A549 (cell line): ENCODE results near the gene SAP130. TPM values are rescaled to one million over a fixed set of nuclear protein-coding genes. Genes with fewer than 3 reads are reported as not detected.

ENCODE experiments used
- ATAC-seq, 2 experiments: fragments of 200-7000 bp in 1 of 2; fragments of >200 bp in 1 of 2; cut with Nextera tagmentation in 1 of 2; cut with Tn5 transposase in 1 of 2; 3 replicates each; pipeline versions ENCODE4 v1.8.0 to v1.9.1; 2018 to 2020; ENCODE audit warnings: mild to moderate bottlenecking in 1 of 2, moderate library complexity in 1 of 2
- CTCF ChIA-PET: fragments of 300-600 bp; sonication (Branson Sonifier 250); formaldehyde crosslinking; extraction: SDS; loops from one replicate; lab custom pipeline; 2021; ENCODE audit warnings: antibody characterized with exemption, inconsistent platforms; lab: Yijun Ruan, JAX
- POLR2A ChIA-PET: fragments of 350-600 bp; formaldehyde crosslinking; extraction: SDS; loops from one replicate; lab custom pipeline; 2021; ENCODE audit warnings: antibody characterized with exemption, inconsistent platforms; lab: Yijun Ruan, JAX
- DNase-seq, 2 experiments: peaks; one replicate each; pipeline versions ENCODE4 v3.0.0 to v3.0.0-alpha.2; 2011 to 2016; ENCODE audit warnings: low read depth in 1 of 2, low spot score in 1 of 2
- FAIRE-seq: peaks from 2 replicates; lab custom pipeline; 2011; peaks lifted over from hg19 to GRCh38; lab: Jason Lieb, UNC
- H3K27ac ChIP-seq, 2 experiments: fragments of >200 bp; sonication (Bioruptor Twin); formaldehyde crosslinking; 3 replicates each; pipeline ENCODE4 v1.5.1; 2016 to 2017
- H3K4me1 ChIP-seq: fragments of >200 bp; sonication (Bioruptor Twin); formaldehyde crosslinking; 3 replicates; pipeline ENCODE4 v1.6.1; 2016
- H3K4me2 ChIP-seq: fragments of >200 bp; sonication (Bioruptor Twin); formaldehyde crosslinking; 3 replicates; pipeline ENCODE4 v1.6.1; 2016
- H3K4me3 ChIP-seq: fragments of >200 bp; sonication (Bioruptor Twin); formaldehyde crosslinking; 3 replicates; pipeline ENCODE4 v1.5.1; 2016
- H3K9me3 ChIP-seq: fragments of >200 bp; sonication (Bioruptor Twin); formaldehyde crosslinking; 3 replicates; pipeline ENCODE4 v1.6.1; 2016
- ATOH8 ChIP-seq: fragments of 250-450 bp; sonication (Bioruptor Pico); IDR thresholded peaks from 2 replicates; pipeline ENCODE4 v1.5.0; 2020; ENCODE audit warnings: low read depth, mild to moderate bottlenecking, moderate library complexity
- BCL3 ChIP-seq: fragments of >200 bp; sonication (Bioruptor Twin); formaldehyde crosslinking; IDR thresholded peaks from 3 replicates; pipeline ENCODE4 v1.6.1; 2016
- CEBPB ChIP-seq, 2 experiments: fragments of >200 bp in 1 of 2; sonication (Bioruptor Twin) in 1 of 2; formaldehyde crosslinking in 1 of 2; IDR thresholded peaks; 2 replicates each; pipeline ENCODE4 v1.6.1; 2012 to 2016
- CHD4 ChIP-seq: fragments of 200-600 bp; sonication (generic); IDR thresholded peaks from 2 replicates; pipeline ENCODE4 v1.6.1; 2016; ENCODE audit warnings: antibody characterized with exemption, mild to moderate bottlenecking, borderline replicate concordance
- E2F6 ChIP-seq: IDR thresholded peaks from 2 replicates; pipeline ENCODE4 v1.6.1; 2012; ENCODE audit warnings: low read depth, borderline replicate concordance
- FOXS1 ChIP-seq: fragments of 250-450 bp; sonication (Bioruptor Pico); IDR thresholded peaks from 2 replicates; pipeline ENCODE4 v1.5.0; 2020; ENCODE audit warnings: mild to moderate bottlenecking, moderate library complexity
- GATA3 ChIP-seq: IDR thresholded peaks from 2 replicates; pipeline ENCODE4 v1.6.1; 2012; ENCODE audit warnings: borderline replicate concordance
- HDAC2 ChIP-seq: fragments of 200-600 bp; sonication (generic); IDR thresholded peaks from 2 replicates; pipeline ENCODE4 v1.6.1; 2016
- HES2 ChIP-seq: fragments of >200 bp; sonication (Bioruptor Twin); formaldehyde crosslinking; IDR thresholded peaks from 2 replicates; pipeline ENCODE4 v1.6.1; 2016
- HEYL ChIP-seq: fragments of 250-450 bp; sonication (Bioruptor Pico); IDR thresholded peaks from 2 replicates; pipeline ENCODE4 v1.8.0; 2021; ENCODE audit warnings: mild to moderate bottlenecking, moderate library complexity
- HOXB13 ChIP-seq: fragments of 250-450 bp; sonication (Bioruptor Pico); IDR thresholded peaks from 2 replicates; pipeline ENCODE4 v1.5.0; 2020; ENCODE audit warnings: low read depth, mild to moderate bottlenecking, moderate library complexity
- HOXB5 ChIP-seq: fragments of 250-450 bp; sonication (Bioruptor Pico); IDR thresholded peaks from 2 replicates; pipeline ENCODE4 v1.5.0; 2020; ENCODE audit warnings: mild to moderate bottlenecking, moderate library complexity
- JUN ChIP-seq, 2 experiments: fragments of >200 bp; sonication (Bioruptor Twin); formaldehyde crosslinking; IDR thresholded peaks; 2 replicates in 1 of 2; 3 replicates in 1 of 2; pipeline ENCODE4 v1.6.1; 2016 to 2017
- JUNB ChIP-seq: fragments of >200 bp; sonication (Bioruptor Twin); formaldehyde crosslinking; IDR thresholded peaks from 2 replicates; pipeline ENCODE4 v1.6.1; 2016
- KDM1A ChIP-seq: fragments of 200-600 bp; sonication (generic); IDR thresholded peaks from 2 replicates; pipeline ENCODE4 v1.6.1; 2016; ENCODE audit warnings: low read depth, mild to moderate bottlenecking
- KDM5A ChIP-seq: fragments of 200-600 bp; sonication (generic); IDR thresholded peaks from 2 replicates; pipeline ENCODE4 v1.6.1; 2016; ENCODE audit warnings: antibody characterized with exemption, mild to moderate bottlenecking
- MAFK ChIP-seq: fragments of 450-650 bp; IDR thresholded peaks from 2 replicates; pipeline ENCODE4 v1.6.1; 2014; ENCODE audit not compliant: partially characterized antibody
- MAX ChIP-seq: IDR thresholded peaks from 2 replicates; pipeline ENCODE4 v1.6.1; 2012
- MYC ChIP-seq: IDR thresholded peaks from 2 replicates; pipeline ENCODE4 v1.6.1; 2012; ENCODE audit warnings: mild to moderate bottlenecking, inconsistent platforms, low read length, improper control_type of control experiment, borderline replicate concordance
- NFE2L2 ChIP-seq: fragments of 150-350 bp; conservative IDR thresholded peaks from 2 replicates; pipeline ENCODE4 v1.6.1; 2014; ENCODE audit warnings: low read length
- POLR2A ChIP-seq: IDR thresholded peaks from 2 replicates; pipeline ENCODE4 v1.6.1; 2012; ENCODE audit warnings: mild to moderate bottlenecking, low read length
- RAD21 ChIP-seq, 2 experiments: fragments of >200 bp in 1 of 2; sonication (Bioruptor Twin) in 1 of 2; formaldehyde crosslinking in 1 of 2; IDR thresholded peaks in 1 of 2; conservative IDR thresholded peaks in 1 of 2; 2 replicates in 1 of 2; 3 replicates in 1 of 2; pipeline ENCODE4 v1.6.1; 2012 to 2018; ENCODE audit warnings: inconsistent platforms in 1 of 2
- RCOR1 ChIP-seq: fragments of 150-350 bp; IDR thresholded peaks from 2 replicates; pipeline ENCODE4 v1.6.1; 2014; ENCODE audit warnings: antibody characterized with exemption, low read length, low read depth
- TFCP2L1 ChIP-seq: fragments of 250-450 bp; sonication (Bioruptor Pico); IDR thresholded peaks from 2 replicates; pipeline ENCODE4 v1.5.0; 2021; ENCODE audit warnings: mild to moderate bottlenecking
- USF2 ChIP-seq: fragments of 450-650 bp; IDR thresholded peaks from 2 replicates; pipeline ENCODE4 v1.6.1; 2014; ENCODE audit warnings: antibody characterized with exemption
- ZC3H11A ChIP-seq: fragments of 450-650 bp; IDR thresholded peaks from 2 replicates; pipeline ENCODE4 v1.6.1; 2014; ENCODE audit warnings: antibody characterized with exemption, mild to moderate bottlenecking
- ZFP36 ChIP-seq: fragments of 450-650 bp; IDR thresholded peaks from 2 replicates; pipeline ENCODE4 v1.6.1; 2014; ENCODE audit warnings: borderline replicate concordance; ENCODE audit not compliant: partially characterized antibody
- WGBS: methylation state at CpG from one replicate; pipeline ENCODE4 v1.1.6; 2017; ENCODE audit errors: missing lambda C conversion rate; 5-methylcytosine and 5-hydroxymethylcytosine counted together
- polyA plus RNA-seq, 4 experiments: library from polyadenylated mRNA; depleted of rRNA in 3 of 4; stranded (reverse); fragments of >200 nt; fragmentation: RNase III in 1 of 4; extraction: RNeasy Plus Mini Kit Qiagen cat#74134 plus additional on column Dnase treatment in 1 of 4; gene quantifications; 2 replicates in 3 of 4; 3 replicates in 1 of 4; pipeline ENCODE4 v1.2.3, GENCODE V29; 2011 to 2017

Gene SAP130
- polyA plus RNA-seq, 2 of the 4 experiments (the other 2 are of a cell fraction) = 13.9 to 15.1 TPM

GRCh38 chr2:128008074-128008672 lies 19.7 kb downstream of the SAP130 start:
- H3K4me2 ChIP-seq = no peak overlapping the region
- TF ChIP-seq ATOH8 (CRISPR knock-in tag) = no peak
- no peak for TF ChIP-seq MAX
- no peak for TF ChIP-seq TFCP2L1 (CRISPR knock-in tag)
- TF ChIP-seq RCOR1 = no peak
- TF ChIP-seq HOXB5 (CRISPR knock-in tag) = no peak
- TF ChIP-seq USF2 = no peak
- TF ChIP-seq E2F6 = no peak
- TF ChIP-seq ZC3H11A = no peak
- TF ChIP-seq ZFP36 = no peak
- no peak for TF ChIP-seq KDM5A
- TF ChIP-seq JUNB = no peak
- no peak for TF ChIP-seq GATA3
- no peak for TF ChIP-seq NFE2L2
- no peak overlapping the region for H3K27ac ChIP-seq
- ChIA-PET POLR2A (no interaction called here), CTCF (interaction anchor here (0.6 to 1.5 kb wide), 6 partner anchors 9 to 339 kb away, joined by 3 to 4 read pairs (median 3); no protein-coding TSS in a partner anchor)
- no peak for ATAC-seq
- no peaks in the 10 kb centered on the region for H3K4me1 ChIP-seq
- H3K9me3 ChIP-seq = no peaks in the 10 kb centered on the region
- FAIRE-seq = no peak
- no peak overlapping the region for H3K4me3 ChIP-seq
- DNase-seq = no peak
- WGBS = 96% methylated on average over 6 of the region's 6 CpGs

- 95% methylated on average over 2 of the region's 2 CpGs for WGBS
- no peak overlapping the region for H3K4me3 ChIP-seq
- no peak overlapping the region for H3K27ac ChIP-seq
- ChIA-PET CTCF (no interaction called here), POLR2A (no interaction called here)
- no peak for TF ChIP-seq RAD21 (conservative IDR thresholded peaks at IDR 0.05 in 1 of 2, IDR thresholded peaks at IDR 0.05 in 1 of 2)
- TF ChIP-seq HOXB13 (CRISPR knock-in tag) = no peak
- no peak for TF ChIP-seq HDAC2
- TF ChIP-seq CEBPB (IDR thresholded peaks at IDR 0.05) = no peak
- no peak for TF ChIP-seq ZFP36
- TF ChIP-seq MAFK = no peak
- no peak for TF ChIP-seq HEYL (CRISPR knock-in tag)
- TF ChIP-seq FOXS1 (CRISPR knock-in tag) = no peak
- no peak for TF ChIP-seq MYC
- no peak for TF ChIP-seq HES2
- TF ChIP-seq CHD4 = no peak
- TF ChIP-seq POLR2A = no peak
- TF ChIP-seq KDM1A = no peak
- TF ChIP-seq KDM5A = no peak
- TF ChIP-seq BCL3 = no peak
- TF ChIP-seq ZC3H11A = no peak
- TF ChIP-seq E2F6 = no peak
- TF ChIP-seq JUN (IDR thresholded peaks at IDR 0.05) = no peak
- ATAC-seq (no peak), DNase-seq (no peak), FAIRE-seq (no peak)
- H3K4me1 ChIP-seq = no peaks in the 10 kb centered on the region
- H3K9me3 ChIP-seq = no peaks in the 10 kb centered on the region
- H3K4me2 ChIP-seq = no peak overlapping the region
Observed at GRCh38 chr2:128004509-128004908, 23.4 kb downstream of the SAP130 start.
